ENCODE results near the gene CCDC47. TPM values are rescaled to one million over a fixed set of nuclear protein-coding genes. Genes with fewer than 3 reads are reported as not detected.

Gene CCDC47
- total and polyA plus RNA-seq, 12 donors = 32.0 to 153 (median 88.6) TPM

DNA sequence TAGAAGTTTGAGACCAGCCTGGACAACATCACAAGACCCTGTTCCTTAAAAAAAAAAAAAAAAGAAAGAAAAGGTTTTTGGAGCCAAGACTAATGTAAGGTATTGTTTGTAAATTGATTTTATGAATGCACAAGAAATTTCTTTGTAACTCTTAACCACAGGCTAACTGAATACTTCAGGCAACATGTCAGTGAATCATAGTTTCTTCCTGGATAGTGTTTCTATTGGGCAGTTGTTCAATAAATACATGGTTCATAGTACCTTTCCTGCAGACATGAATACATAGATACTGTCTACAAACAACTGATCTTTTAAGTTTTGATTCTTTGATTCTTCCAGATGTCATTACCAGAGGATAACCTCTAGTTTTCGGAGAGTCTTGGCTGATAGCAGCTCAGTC is 12.2 kb upstream of the CCDC47 start:
- Histone ChIP-seq H3K36me3 (peaks cover 0 to 97% (median 33%) of the 10 kb centered on the region in 9 donors), H3K27me3 (no peaks in the 10 kb centered on the region), H3K4me1 (peaks cover 0 to 17% (median 6%) of the 10 kb centered on the region in 9 donors), H3K9me3 (no peaks in the 10 kb centered on the region), H3K27ac (no peak overlapping the region), H3K4me3 (no peak overlapping the region)
- no peak for ATAC-seq
- WGBS, 2 donors = 93 to 97% methylated on average over 1 of the region's 1 CpG
- TF ChIP-seq, protein P1, sequence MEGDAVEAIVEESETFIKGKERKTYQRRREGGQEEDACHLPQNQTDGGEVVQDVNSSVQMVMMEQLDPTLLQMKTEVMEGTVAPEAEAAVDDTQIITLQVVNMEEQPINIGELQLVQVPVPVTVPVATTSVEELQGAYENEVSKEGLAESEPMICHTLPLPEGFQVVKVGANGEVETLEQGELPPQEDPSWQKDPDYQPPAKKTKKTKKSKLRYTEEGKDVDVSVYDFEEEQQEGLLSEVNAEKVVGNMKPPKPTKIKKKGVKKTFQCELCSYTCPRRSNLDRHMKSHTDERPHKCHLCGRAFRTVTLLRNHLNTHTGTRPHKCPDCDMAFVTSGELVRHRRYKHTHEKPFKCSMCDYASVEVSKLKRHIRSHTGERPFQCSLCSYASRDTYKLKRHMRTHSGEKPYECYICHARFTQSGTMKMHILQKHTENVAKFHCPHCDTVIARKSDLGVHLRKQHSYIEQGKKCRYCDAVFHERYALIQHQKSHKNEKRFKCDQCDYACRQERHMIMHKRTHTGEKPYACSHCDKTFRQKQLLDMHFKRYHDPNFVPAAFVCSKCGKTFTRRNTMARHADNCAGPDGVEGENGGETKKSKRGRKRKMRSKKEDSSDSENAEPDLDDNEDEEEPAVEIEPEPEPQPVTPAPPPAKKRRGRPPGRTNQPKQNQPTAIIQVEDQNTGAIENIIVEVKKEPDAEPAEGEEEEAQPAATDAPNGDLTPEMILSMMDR (IDR thresholded peaks at IDR 0.05) = no peak
- intact Hi-C loops (cut with DNase I) = no loop called here
- no peak for DNase-seq

DNA sequence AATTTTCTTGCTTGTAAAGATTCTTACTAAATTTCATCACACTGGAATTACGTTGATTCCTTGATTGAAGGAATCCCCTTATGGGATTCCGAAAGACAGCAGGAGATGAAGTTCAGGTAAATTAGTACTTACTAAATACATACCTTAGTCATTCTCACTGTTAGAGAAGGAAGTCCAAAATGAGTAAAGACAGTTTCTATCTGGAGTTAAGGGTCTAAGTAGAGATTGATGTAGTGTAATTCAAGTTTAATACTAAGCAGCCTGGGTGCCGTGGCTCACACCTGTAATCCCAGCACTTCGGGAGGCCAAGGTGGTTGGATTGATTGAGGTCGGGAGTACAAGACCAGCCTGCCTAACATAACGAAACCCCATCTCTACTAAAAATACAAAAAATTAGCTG is 10.1 kb upstream of the CCDC47 start:
- Histone ChIP-seq H3K27ac (no peak overlapping the region), H3K4me1 (peaks cover 0 to 29% (median 9%) of the 10 kb centered on the region in 9 donors), H3K4me3 (no peak overlapping the region), H3K9me3 (no peaks in the 10 kb centered on the region), H3K36me3 (peaks cover 0 to 97% (median 17%) of the 10 kb centered on the region in 9 donors), H3K27me3 (no peaks in the 10 kb centered on the region)
- ATAC-seq (no peak), DNase-seq (no peak)
- intact Hi-C loops (cut with DNase I) = no loop called here
- 84 to 91% methylated on average over 6 of the region's 6 CpGs for WGBS, 2 donors
- TF ChIP-seq, protein P1 (IDR thresholded peaks at IDR 0.05) = no peak

DNA sequence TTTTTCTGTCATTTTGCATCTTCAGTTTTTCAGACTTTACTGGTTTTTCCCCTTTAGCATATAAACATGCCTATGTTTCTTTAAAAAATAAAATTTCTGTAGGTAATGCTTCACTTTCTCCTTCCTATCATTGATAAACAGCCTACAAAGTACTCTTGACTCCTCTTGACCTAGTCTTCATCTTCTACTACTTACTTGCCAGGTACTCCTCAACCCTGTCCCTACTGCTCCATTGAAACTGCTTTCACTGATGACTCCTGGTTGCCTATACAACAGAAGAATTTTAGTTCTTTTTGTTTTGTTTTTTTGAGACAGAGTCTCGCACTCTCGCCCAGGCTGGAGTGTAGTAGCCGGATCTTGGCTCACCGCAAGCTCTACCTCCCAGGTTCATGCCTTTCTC is 7.5 kb upstream of the CCDC47 start:
- TF ChIP-seq, protein P1 (IDR thresholded peaks at IDR 0.05) = no peak
- 95 to 98% methylated on average over 4 of the region's 4 CpGs for WGBS, 2 donors
- H3K4me1 ChIP-seq = peaks cover 0 to 51% (median 32%) of the 10 kb centered on the region in 9 donors
- no peaks in the 10 kb centered on the region for H3K9me3 ChIP-seq
- peaks cover 0 to 96% (median 4%) of the 10 kb centered on the region in 9 donors for H3K36me3 ChIP-seq
- intact Hi-C loops (cut with DNase I) = no loop called here
- no peak overlapping the region for H3K4me3 ChIP-seq
- no peaks in the 10 kb centered on the region for H3K27me3 ChIP-seq
- ATAC-seq (no peak), DNase-seq (no peak)
- H3K27ac ChIP-seq = no peak overlapping the region

DNA sequence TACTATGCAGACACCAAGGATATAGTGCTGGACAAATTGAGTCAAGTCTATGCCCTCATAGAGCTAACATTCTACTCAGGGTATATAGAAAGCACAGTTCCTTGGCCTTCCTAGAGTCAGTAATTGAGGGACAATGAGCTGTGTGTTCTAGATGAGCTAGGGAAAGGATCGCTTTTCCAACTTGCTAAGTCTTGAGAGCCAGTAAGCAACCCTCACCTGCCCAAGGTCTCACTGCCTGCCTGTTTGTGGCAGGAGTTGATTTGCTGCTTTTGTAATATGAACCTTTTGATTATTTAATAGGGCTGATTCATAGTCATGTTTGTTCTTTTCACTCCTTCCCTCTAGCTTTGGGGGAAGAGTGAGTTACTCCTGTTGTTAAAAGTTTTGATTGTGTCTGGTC is 7.1 kb upstream of the CCDC47 start:
- intact Hi-C loops (cut with DNase I) = no loop called here
- WGBS, 2 donors = 100% methylated on average over 1 of the region's 1 CpG
- Histone ChIP-seq H3K27me3 (no peaks in the 10 kb centered on the region), H3K36me3 (peaks cover 0 to 92% (median 4%) of the 10 kb centered on the region in 9 donors), H3K27ac (no peak overlapping the region), H3K4me3 (no peak overlapping the region), H3K9me3 (no peaks in the 10 kb centered on the region), H3K4me1 (peaks cover 0 to 55% (median 37%) of the 10 kb centered on the region in 9 donors)
- TF ChIP-seq, protein P1 (IDR thresholded peaks at IDR 0.05) = no peak
- DNase-seq = no peak
- no peak for ATAC-seq
